Choroid plexus epithelial cell (primary cell): ENCODE measurements around the gene UBE2H.

Source experiments
- DNase-seq: peaks from one replicate; pipeline ENCODE4 v3.0.0-alpha.2; 2010; ENCODE audit warnings: low read depth
- H3K4me3 ChIP-seq: 2 replicates; pipeline ENCODE4 v1.5.1; 2011; ENCODE audit warnings: low read depth, mild to moderate bottlenecking, control low read depth, low read length, moderate library complexity
- CTCF ChIP-seq: conservative IDR thresholded peaks from 2 replicates; pipeline ENCODE4 v1.5.1; 2011; ENCODE audit warnings: low read depth, mild to moderate bottlenecking, control low read depth, inconsistent platforms, low read length, moderate library complexity

Gene UBE2H

GRCh38 chr7:129924602-129925001, 28.2 kb downstream of the UBE2H start:
- no peak for TF ChIP-seq CTCF
- H3K4me3 ChIP-seq = no peak overlapping the region
- no peak for DNase-seq

GRCh38 chr7:129923709-129924108, 29.1 kb downstream of the UBE2H start:
- peak; percentile 89 for DNase-seq
- H3K4me3 ChIP-seq = no peak overlapping the region
- TF ChIP-seq CTCF = no peak

- DNase-seq = no peak
- no peak overlapping the region for H3K4me3 ChIP-seq
- TF ChIP-seq CTCF = no peak
Observed at GRCh38 chr7:129919492-129919891, 33.3 kb downstream of the UBE2H start.

- TF ChIP-seq CTCF = no peak
- no peak overlapping the region for H3K4me3 ChIP-seq
- DNase-seq = no peak
Observed at GRCh38 chr7:129918922-129919321, 33.8 kb downstream of the UBE2H start.

GRCh38 chr7:129917934-129918333, 34.8 kb downstream of the UBE2H start:
- no peak overlapping the region for H3K4me3 ChIP-seq
- no peak for TF ChIP-seq CTCF
- no peak for DNase-seq

GRCh38 chr7:129914536-129915272, 38.1 kb downstream of the UBE2H start:
- DNase-seq = no peak
- no peak for TF ChIP-seq CTCF
- no peak overlapping the region for H3K4me3 ChIP-seq

- TF ChIP-seq CTCF = no peak
- no peak overlapping the region for H3K4me3 ChIP-seq
- DNase-seq = no peak
Observed at GRCh38 chr7:129913428-129913827, 39.3 kb downstream of the UBE2H start.
